NAMALWA (cell line): Measurements from ENCODE around the gene PACSIN1.
"Not testable (repeated sequence)": the region's sequence is repeated elsewhere in the genome, so short reads cannot be mapped to it uniquely, and the experiment has no call there.

Source experiments
- DNase-seq: peaks from one replicate; pipeline ENCODE4 v3.0.0-alpha.2; 2015; ENCODE audit warnings: low spot score

Gene PACSIN1

DNA sequence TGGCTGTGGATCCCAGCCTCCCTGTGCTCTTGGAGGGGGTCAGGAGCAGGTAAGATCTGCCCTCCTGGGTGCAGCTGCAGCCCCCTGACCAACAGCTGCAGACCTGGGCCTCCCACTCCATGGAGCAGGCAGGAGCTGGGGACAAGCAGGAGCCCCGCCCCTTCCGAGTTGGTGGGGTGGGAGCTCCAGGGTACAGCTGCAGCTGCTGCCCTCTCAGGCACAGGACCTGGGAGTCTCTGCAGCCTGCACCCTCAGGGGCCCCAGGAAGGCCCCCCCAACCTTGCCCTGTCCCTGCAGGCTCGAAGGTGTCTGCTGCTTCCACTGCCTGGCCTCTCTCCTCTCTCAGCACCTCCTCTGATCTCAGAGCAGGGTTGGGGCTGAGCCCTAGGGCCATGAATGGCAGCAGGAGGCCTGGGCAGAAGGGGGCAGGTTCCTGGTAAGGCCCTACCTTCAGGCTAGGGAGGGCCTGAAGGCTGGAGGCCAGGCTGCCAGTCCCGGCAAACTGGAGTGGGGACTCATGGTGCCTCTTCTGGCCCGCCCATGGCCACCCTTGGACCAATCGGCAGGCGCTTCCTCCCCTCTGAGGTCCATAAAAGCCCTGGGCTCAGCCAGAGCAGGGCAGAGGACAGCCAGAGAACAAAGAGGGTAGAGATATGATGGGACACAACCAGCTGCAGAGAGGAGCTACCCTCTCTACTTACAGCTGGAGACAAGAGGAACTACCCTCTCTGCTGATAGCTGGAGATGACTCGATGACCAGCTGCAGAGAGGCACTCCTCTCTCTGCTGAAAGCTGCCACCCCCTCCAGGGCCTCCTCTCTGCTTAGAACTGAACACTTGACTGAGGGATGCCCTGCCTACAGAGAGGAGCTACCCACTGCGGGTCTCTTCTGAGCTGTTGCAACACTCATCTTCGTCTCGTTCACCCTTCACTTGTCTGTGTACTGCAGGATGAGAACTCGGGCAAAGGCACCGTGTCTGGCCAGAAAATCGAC lies 7.8 kb upstream of the PACSIN1 start:
- DNase-seq, result no peak

DNA sequence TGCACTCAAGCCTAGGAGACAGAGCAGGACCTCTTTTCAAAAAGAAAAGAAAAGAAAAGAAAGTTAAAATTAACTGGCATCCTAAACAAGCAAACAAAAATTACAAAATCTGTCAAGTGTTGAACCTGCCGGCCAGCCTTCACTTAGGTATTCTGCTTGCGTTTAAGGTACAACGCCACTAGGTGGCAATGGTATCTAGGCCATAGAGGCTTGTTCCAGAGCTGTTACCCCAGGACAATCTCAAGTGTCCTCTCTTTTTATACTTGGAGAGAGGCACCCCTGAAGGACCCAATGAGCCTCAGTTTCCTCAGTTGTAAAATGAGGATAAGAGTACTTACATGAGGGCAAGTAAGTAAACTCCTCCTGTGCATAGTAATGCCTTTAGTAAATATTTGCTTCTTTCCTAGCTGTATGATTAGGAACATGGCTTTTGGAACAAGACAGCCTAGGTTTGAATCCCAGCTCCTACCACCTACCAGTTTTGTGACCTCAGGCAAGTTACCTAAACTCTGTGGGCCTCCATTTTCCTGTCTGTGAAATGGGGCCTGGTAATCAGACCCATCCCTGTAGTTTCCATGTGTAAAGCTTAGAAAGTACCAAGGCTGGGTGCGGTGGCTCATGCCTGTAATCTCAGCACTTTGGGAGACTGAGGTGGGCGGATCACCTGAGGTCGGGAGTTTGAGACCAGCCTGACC lies 5.8 kb upstream of the PACSIN1 start:
- DNase-seq, result peak; percentile 67

GRCh38 chr6:34460796-34461507 lies 4.9 kb upstream of the PACSIN1 start:
- no peak for DNase-seq

DNA sequence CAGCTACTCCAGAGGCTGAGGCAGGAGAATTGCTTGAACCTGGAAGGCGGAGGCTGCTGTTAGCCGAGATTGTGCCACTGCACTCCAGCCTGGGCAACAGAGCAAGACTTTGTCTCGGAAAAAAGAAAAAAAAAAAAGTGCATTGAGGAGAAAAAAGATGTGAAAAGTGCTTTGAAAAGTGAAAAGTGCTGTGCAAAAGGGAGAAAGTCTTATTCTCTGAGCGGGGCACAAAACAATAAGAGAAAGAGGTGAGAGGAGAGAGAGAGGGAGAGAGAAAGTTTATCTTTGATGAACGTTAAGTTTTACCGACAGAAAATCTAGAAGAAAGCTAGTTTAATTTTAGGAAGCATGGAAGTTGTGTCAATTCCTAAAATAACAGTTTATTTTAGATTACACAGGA lies 3.9 kb upstream of the PACSIN1 start:
- DNase-seq, result no peak

DNA sequence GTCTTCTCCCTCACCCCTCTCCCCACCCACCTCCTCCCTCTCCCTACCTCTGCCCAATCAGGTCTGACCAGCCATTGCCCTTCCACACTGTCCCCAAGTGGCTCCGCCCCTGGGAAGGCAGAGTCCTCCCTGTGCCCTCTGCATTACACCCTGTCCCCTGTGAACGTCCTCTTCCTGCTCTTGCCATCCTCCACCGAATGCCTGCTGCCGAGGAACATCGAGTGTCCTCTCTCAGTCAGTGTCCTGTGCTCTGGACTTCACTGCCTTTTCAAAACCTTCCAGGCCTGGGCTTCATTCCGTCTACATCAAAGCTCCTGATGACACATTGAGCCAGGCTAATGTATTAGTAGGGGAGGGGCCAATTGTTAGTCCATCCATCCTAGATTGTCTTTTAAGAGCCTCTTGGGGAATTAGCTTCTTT lies 3.3 kb upstream of the PACSIN1 start:
- DNase-seq, result no peak

GRCh38 chr6:34463299-34463698 lies 2.6 kb upstream of the PACSIN1 start:
- no peak for DNase-seq

DNA sequence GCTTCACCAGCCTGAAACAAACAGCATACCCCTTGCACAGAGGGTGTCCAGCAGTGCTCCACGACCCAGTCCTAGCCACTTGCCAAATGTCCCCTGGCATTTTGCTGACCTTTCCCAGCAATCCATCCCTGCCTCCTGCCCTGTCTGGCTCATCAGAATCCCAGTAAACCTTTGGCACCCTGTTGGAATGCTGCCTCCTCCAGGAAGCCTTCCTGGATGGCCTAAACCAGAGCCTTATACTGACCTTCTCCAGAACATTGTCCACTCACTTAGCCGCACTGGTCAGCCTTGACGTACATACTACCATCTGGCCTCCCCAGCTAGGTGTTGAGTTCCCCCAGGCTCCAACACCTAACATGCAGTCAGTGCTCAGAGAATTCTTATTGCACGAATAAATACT lies 2.0 kb upstream of the PACSIN1 start:
- no peak for DNase-seq

- no peak for DNase-seq
Measured at GRCh38 chr6:34466242-34467185, 638 bp downstream of the PACSIN1 start.

- DNase-seq, result peak; percentile 69
Measured at GRCh38 chr6:34468378-34468892, 2.6 kb downstream of the PACSIN1 start.

- DNase-seq, result no peak
Measured at GRCh38 chr6:34469499-34469898, 3.6 kb downstream of the PACSIN1 start.

DNA sequence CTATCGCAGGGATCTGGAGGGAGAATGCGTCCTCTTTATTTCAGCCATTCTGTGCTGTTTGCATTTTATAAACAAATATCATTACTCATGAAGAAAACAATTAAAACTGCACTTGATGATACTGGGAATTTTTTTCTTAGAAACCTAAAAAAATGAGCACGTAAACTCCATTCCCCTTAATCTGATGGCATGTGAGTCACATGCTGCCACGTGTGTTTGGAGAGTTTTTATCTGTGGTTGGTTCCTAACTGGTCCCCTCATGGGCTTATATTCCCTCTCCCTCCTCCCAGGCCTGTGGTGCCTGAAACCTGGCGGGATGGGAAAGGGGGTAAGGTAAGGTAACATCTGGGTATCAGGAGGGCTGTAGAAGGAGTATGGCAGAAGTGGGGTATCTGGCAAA lies 6.5 kb downstream of the PACSIN1 start:
- DNase-seq, result no peak

- DNase-seq, result no peak
Measured at GRCh38 chr6:34473967-34474366, 8.1 kb downstream of the PACSIN1 start.

- DNase-seq, result no peak
Measured at GRCh38 chr6:34474754-34475153, 8.9 kb downstream of the PACSIN1 start.

DNA sequence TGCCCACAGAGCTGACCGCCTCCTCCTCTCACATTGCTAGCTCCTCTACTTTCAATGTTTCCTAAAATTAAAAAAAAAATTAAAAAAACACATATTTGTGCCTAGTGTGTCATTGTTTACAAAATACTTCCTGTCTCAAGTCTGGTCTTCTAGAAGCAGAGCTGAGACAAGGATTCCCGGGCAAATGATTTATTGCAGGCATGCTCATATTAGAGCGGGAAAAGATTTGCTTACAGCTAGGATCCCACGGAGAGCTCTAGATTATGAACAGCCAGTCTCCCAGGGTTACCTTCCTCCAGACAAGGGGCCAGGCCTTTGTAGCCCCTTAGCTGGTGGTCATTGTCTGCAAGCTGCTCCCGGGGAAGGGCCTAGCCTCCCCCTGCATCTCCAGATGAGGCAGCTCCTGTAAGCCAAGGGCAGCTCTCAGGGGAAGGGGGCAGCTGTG lies 9.4 kb downstream of the PACSIN1 start:
- DNase-seq, result no peak

DNA sequence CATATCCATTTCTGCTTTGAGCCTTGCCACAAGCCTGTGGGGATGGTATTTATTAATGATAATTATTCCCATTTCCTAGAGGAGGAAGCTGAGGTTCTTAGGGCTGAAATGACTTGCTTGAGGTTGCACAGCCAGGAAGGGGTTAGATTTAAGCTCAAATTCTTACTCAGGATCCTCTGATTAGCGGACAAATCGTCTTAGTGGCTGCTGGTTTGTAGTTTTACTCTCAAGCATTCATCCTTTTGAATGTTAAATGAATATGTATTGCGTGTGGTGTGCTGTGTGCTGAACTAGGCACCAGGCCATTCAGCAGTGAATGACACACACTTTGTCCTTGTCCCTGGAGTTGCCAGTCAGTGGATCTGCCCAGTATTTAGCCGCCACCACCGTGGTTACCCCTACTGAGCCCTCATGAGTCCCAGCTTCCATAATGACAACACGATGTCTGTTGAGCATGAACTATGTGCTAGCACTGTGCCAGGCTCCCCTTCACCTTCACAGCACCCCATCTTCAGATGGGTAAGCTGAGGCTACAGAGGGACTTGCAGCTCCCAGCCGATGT lies 10.0 kb downstream of the PACSIN1 start:
- no peak for DNase-seq

GRCh38 chr6:34476447-34476846 lies 10.6 kb downstream of the PACSIN1 start:
- no peak for DNase-seq

- DNase-seq, result no peak
Measured at GRCh38 chr6:34476921-34477320, 11.0 kb downstream of the PACSIN1 start.

GRCh38 chr6:34478796-34479195 lies 12.9 kb downstream of the PACSIN1 start:
- no peak for DNase-seq

- not testable (repeated sequence) for DNase-seq
Measured at GRCh38 chr6:34483781-34484180, 17.9 kb downstream of the PACSIN1 start.

- DNase-seq, result no peak
Measured at GRCh38 chr6:34484391-34484790, 18.5 kb downstream of the PACSIN1 start.

DNA sequence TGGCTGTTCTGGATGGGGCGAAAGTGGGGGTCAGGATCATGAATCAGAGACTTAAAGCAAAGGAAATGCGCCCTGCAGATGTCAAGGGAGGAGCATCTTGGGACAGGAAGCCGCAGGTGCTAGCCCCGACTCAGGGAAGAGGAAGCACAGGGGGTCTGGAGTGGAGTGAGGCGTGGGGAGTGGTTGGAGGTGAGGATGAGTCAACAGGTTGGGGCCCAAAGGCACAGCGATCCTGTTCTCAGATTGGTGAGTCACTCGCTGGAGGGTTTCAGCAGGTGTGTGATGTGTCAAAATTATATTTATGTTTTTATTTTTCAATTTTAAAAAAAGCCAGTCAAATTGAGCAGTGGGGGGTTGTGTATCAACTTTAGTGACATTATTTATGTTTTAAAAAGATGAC lies 19.0 kb downstream of the PACSIN1 start:
- DNase-seq, result peak; percentile 75
